Measurements from ENCODE around the gene OVOL1. TPM values are rescaled to one million over a fixed set of nuclear protein-coding genes. Genes with fewer than 3 reads are reported as not detected.

OVOL1 gene
- total and polyA plus RNA-seq, 2 of the 13 experiments (the other 11 are each of a cell fraction or from before 2014, with no cell fraction given) = 0.01 TPM; not detected in 1

- in situ Hi-C loops (cut with HindIII; ENCODE audit: extremely low pct_ligation_motif_present, low pct_unique_long_range_greater_than_20kb) (no loop called here), intact Hi-C loops (cut with micrococcal nuclease; ENCODE audit: unreplicated experiment) (no loop called here)
- Histone ChIP-seq H3K36me3 (replicated peaks in 1 of 2; ENCODE audit: control insufficient read depth in 1 of 2, insufficient read depth in 2 of 2, low read length in 2 of 2) (no peaks in the 10 kb centered on the region), H3K79me2 (ENCODE audit: insufficient read depth, low read length) (no peaks in the 10 kb centered on the region), H3K4me1 (ENCODE audit: insufficient read depth, low read length) (peaks cover 52% of the 10 kb centered on the region), H3K27ac (ENCODE audit: extremely low read length, insufficient read depth, low read length) (no peak overlapping the region), H3K9ac (ENCODE audit: insufficient read depth, low read depth, low read length) (no peak overlapping the region), H3K4me2 (ENCODE audit: low read depth, low read length) (peak overlapping the region; percentile 71), H3K27me3 (ENCODE audit: control insufficient read depth in 1 of 2, insufficient read depth in 2 of 2, low read length in 2 of 2) (peaks cover 33 to 88% of the 10 kb centered on the region in 2 experiments), H4K20me1 (ENCODE audit: insufficient read depth, low read length) (no peaks in the 10 kb centered on the region), H3K9me3 (ENCODE audit: low read length) (no peaks in the 10 kb centered on the region), H3K4me3 (replicated peaks in 1 of 3; ENCODE audit: insufficient read depth in 1 of 3, low read depth in 2 of 3, low read length in 3 of 3) (0 out of 6 replicates have a peak overlapping the region, but pooled peaks of 1 of the 3 experiments have one; percentile 61), H2AFZ (ENCODE audit: low read length) (no peak overlapping the region)
- TF ChIP-seq ZNF225 (CRISPR knock-in tag; IDR thresholded peaks at IDR 0.05) = no peak
- no peak for TF ChIP-seq STAG1 (CRISPR knock-in tag; IDR thresholded peaks at IDR 0.05)
- no peak for TF ChIP-seq ZNF564 (CRISPR knock-in tag; IDR thresholded peaks at IDR 0.05)
- POLR2A ChIA-PET = interaction anchor here (1.1 to 1.3 kb wide), 2 partner anchors 12 to 69 kb away, joined by 3 read pairs; partner anchors contain the start of gene CFL1
- FAIRE-seq = no peak
- CTCF ChIA-PET (ENCODE audit: low intra/inter-chr PET ratio, low total read pairs) = no interaction called here
- no peak for DNase-seq (ENCODE audit: low spot score)
- 32% methylated on average over 5 of the region's 6 CpGs for WGBS (ENCODE audit: low lambda C conversion rate)
- BruUV-seq (replicated peaks) = no TSS peak
- ATAC-seq = no peak
Measured at GRCh38 chr11:65788821-65789220, 2.0 kb downstream of the OVOL1 start.

GRCh38 chr11:65789230-65790103, 2.6 kb downstream of the OVOL1 start:
- Histone ChIP-seq H2AFZ (ENCODE audit: low read length) (no peak overlapping the region), H3K4me2 (ENCODE audit: low read depth, low read length) (no peak overlapping the region), H3K9me3 (ENCODE audit: low read length) (no peaks in the 10 kb centered on the region), H3K9ac (ENCODE audit: insufficient read depth, low read depth, low read length) (no peak overlapping the region), H3K4me1 (ENCODE audit: insufficient read depth, low read length) (peaks cover 50% of the 10 kb centered on the region), H4K20me1 (ENCODE audit: insufficient read depth, low read length) (no peaks in the 10 kb centered on the region), H3K79me2 (ENCODE audit: insufficient read depth, low read length) (no peaks in the 10 kb centered on the region), H3K27ac (ENCODE audit: extremely low read length, insufficient read depth, low read length) (no peak overlapping the region), H3K36me3 (replicated peaks in 1 of 2; ENCODE audit: control insufficient read depth in 1 of 2, insufficient read depth in 2 of 2, low read length in 2 of 2) (no peaks in the 10 kb centered on the region), H3K4me3 (replicated peaks in 1 of 3; ENCODE audit: insufficient read depth in 1 of 3, low read depth in 2 of 3, low read length in 3 of 3) (no peak overlapping the region), H3K27me3 (ENCODE audit: control insufficient read depth in 1 of 2, insufficient read depth in 2 of 2, low read length in 2 of 2) (peaks cover 33 to 88% of the 10 kb centered on the region in 2 experiments)
- FAIRE-seq (no peak), DNase-seq (ENCODE audit: low spot score) (no peak), ATAC-seq (no peak)
- BruUV-seq (replicated peaks) = no TSS peak
- intact Hi-C loops (cut with micrococcal nuclease; ENCODE audit: unreplicated experiment) = no loop called here
- WGBS (ENCODE audit: low lambda C conversion rate) = 38% methylated on average over 13 of the region's 14 CpGs
- POLR2A ChIA-PET = interaction anchor here (1.1 to 1.3 kb wide), 2 partner anchors 13 to 69 kb away, joined by 3 read pairs; partner anchors contain the start of gene CFL1
- CTCF ChIA-PET (ENCODE audit: low intra/inter-chr PET ratio, low total read pairs) = no interaction called here
- in situ Hi-C loops (cut with HindIII; ENCODE audit: extremely low pct_ligation_motif_present, low pct_unique_long_range_greater_than_20kb) = no loop called here
- TF ChIP-seq RNF2 (conservative IDR thresholded peaks at IDR 0.05; ENCODE audit: low read depth) (no peak), ZNF883 (CRISPR knock-in tag; IDR thresholded peaks at IDR 0.05; ENCODE audit: not compliant biosample characterization) (no peak), ZNF431 (CRISPR knock-in tag; IDR thresholded peaks at IDR 0.05; ENCODE audit: borderline replicate concordance, low read depth) (no peak), ZNF326 (CRISPR knock-in tag; IDR thresholded peaks at IDR 0.05; ENCODE audit: borderline replicate concordance) (no peak), ZNF256 (CRISPR knock-in tag; conservative IDR thresholded peaks at IDR 0.05) (no peak), RFX5 (IDR thresholded peaks at IDR 0.05; ENCODE audit: low read depth, low read length) (no peak), ZSCAN30 (CRISPR knock-in tag; IDR thresholded peaks at IDR 0.05) (no peak), ZFAT (CRISPR knock-in tag; conservative IDR thresholded peaks at IDR 0.05) (no peak), ZNF275 (CRISPR knock-in tag; IDR thresholded peaks at IDR 0.05; ENCODE audit: borderline replicate concordance) (no peak), ZNF251 (CRISPR knock-in tag; IDR thresholded peaks at IDR 0.05) (no peak), SIN3B (IDR thresholded peaks at IDR 0.05; ENCODE audit: low read length) (no peak), ZNF367 (CRISPR knock-in tag; IDR thresholded peaks at IDR 0.05; ENCODE audit: borderline replicate concordance) (no peak), TAF15 (IDR thresholded peaks at IDR 0.05; ENCODE audit: low read depth, low read length, poor library complexity, severe bottlenecking) (no peak), PHF21A (CRISPR knock-in tag; IDR thresholded peaks at IDR 0.05) (no peak), FOSL2 (CRISPR knock-in tag; IDR thresholded peaks at IDR 0.05) (no peak), KDM5B (CRISPR knock-in tag; IDR thresholded peaks at IDR 0.05; ENCODE audit: borderline replicate concordance) (no peak)

Data from HepG2 (cell line).